Measurements from ENCODE around the gene ENOX2. TPM values are rescaled to one million over a fixed set of nuclear protein-coding genes. Genes with fewer than 3 reads are reported as not detected.

ENOX2 gene
- polyA plus RNA-seq, 2 donors = 2.2 to 5.1 TPM

GRCh38 chrX:130754353-130754752, 148.7 kb downstream of the ENOX2 start:
- 73 to 100% methylated on average over 1 of the region's 1 CpG for WGBS, 2 donors
- no peaks in the 10 kb centered on the region for H3K9me3 ChIP-seq (ENCODE audit: control insufficient read depth in 2 of 2, insufficient read depth in 1 of 2, low read depth in 1 of 2, low read length in 1 of 2)
- no peaks in the 10 kb centered on the region for H3K4me1 ChIP-seq (ENCODE audit: control insufficient read depth in 2 of 2, insufficient read depth in 2 of 2, low read length in 1 of 2)
- no peaks in the 10 kb centered on the region for H3K27me3 ChIP-seq (ENCODE audit: control insufficient read depth in 1 of 2, insufficient read depth in 2 of 2, low read length in 2 of 2)
- no peaks in the 10 kb centered on the region for H3K36me3 ChIP-seq (ENCODE audit: control insufficient read depth in 2 of 2, insufficient read depth in 2 of 2, low read length in 1 of 2)
- no peak overlapping the region for H3K27ac ChIP-seq (ENCODE audit: low read depth in 2 of 2, low read length in 1 of 2)
- no peak overlapping the region for H3K4me3 ChIP-seq (ENCODE audit: low read depth in 1 of 2, low read length in 2 of 2)

GRCh38 chrX:130746709-130747342, 156.2 kb downstream of the ENOX2 start:
- Histone ChIP-seq H3K9me3 (ENCODE audit: control insufficient read depth in 2 of 2, insufficient read depth in 1 of 2, low read depth in 1 of 2, low read length in 1 of 2) (no peaks in the 10 kb centered on the region), H3K27me3 (ENCODE audit: control insufficient read depth in 1 of 2, insufficient read depth in 2 of 2, low read length in 2 of 2) (no peaks in the 10 kb centered on the region)
- 44 to 70% methylated on average over 2 of the region's 2 CpGs for WGBS, 2 donors

GRCh38 chrX:130746077-130746476, 156.9 kb downstream of the ENOX2 start:
- 67 to 81% methylated on average over 3 of the region's 3 CpGs for WGBS, 2 donors
- no peaks in the 10 kb centered on the region for H3K4me1 ChIP-seq (ENCODE audit: control insufficient read depth in 2 of 2, insufficient read depth in 2 of 2, low read length in 1 of 2)
- H3K27me3 ChIP-seq (ENCODE audit: control insufficient read depth in 1 of 2, insufficient read depth in 2 of 2, low read length in 2 of 2) = no peaks in the 10 kb centered on the region
- no peaks in the 10 kb centered on the region for H3K9me3 ChIP-seq (ENCODE audit: control insufficient read depth in 2 of 2, insufficient read depth in 1 of 2, low read depth in 1 of 2, low read length in 1 of 2)
- no peak overlapping the region for H3K27ac ChIP-seq (ENCODE audit: low read depth in 2 of 2, low read length in 1 of 2)
- H3K36me3 ChIP-seq (ENCODE audit: control insufficient read depth in 2 of 2, insufficient read depth in 2 of 2, low read length in 1 of 2) = no peaks in the 10 kb centered on the region
- H3K4me3 ChIP-seq (ENCODE audit: low read depth in 1 of 2, low read length in 2 of 2) = no peak overlapping the region

More at GRCh38 chrX:130746709-130747342, 156.2 kb downstream of the ENOX2 start:
- Histone ChIP-seq H3K4me3 (ENCODE audit: low read depth in 1 of 2, low read length in 2 of 2) (no peak overlapping the region), H3K27ac (ENCODE audit: low read depth in 2 of 2, low read length in 1 of 2) (no peak overlapping the region), H3K4me1 (ENCODE audit: control insufficient read depth in 2 of 2, insufficient read depth in 2 of 2, low read length in 1 of 2) (no peaks in the 10 kb centered on the region), H3K36me3 (ENCODE audit: control insufficient read depth in 2 of 2, insufficient read depth in 2 of 2, low read length in 1 of 2) (no peaks in the 10 kb centered on the region)

GRCh38 chrX:130741584-130741983, 161.4 kb downstream of the ENOX2 start:
- H3K27ac ChIP-seq (ENCODE audit: low read depth in 2 of 2, low read length in 1 of 2) = no peak overlapping the region
- H3K4me1 ChIP-seq (ENCODE audit: control insufficient read depth in 2 of 2, insufficient read depth in 2 of 2, low read length in 1 of 2) = no peaks in the 10 kb centered on the region
- no peak overlapping the region for H3K4me3 ChIP-seq (ENCODE audit: low read depth in 1 of 2, low read length in 2 of 2)
- H3K9me3 ChIP-seq (ENCODE audit: control insufficient read depth in 2 of 2, insufficient read depth in 1 of 2, low read depth in 1 of 2, low read length in 1 of 2) = no peaks in the 10 kb centered on the region
- no peaks in the 10 kb centered on the region for H3K27me3 ChIP-seq (ENCODE audit: control insufficient read depth in 1 of 2, insufficient read depth in 2 of 2, low read length in 2 of 2)
- WGBS, 2 donors = 66 to 80% methylated on average over 4 of the region's 4 CpGs
- H3K36me3 ChIP-seq (ENCODE audit: control insufficient read depth in 2 of 2, insufficient read depth in 2 of 2, low read length in 1 of 2) = no peaks in the 10 kb centered on the region

GRCh38 chrX:130741151-130741550, 161.9 kb downstream of the ENOX2 start:
- 63 to 87% methylated on average over 3 of the region's 3 CpGs for WGBS, 2 donors
- Histone ChIP-seq H3K27me3 (ENCODE audit: control insufficient read depth in 1 of 2, insufficient read depth in 2 of 2, low read length in 2 of 2) (no peaks in the 10 kb centered on the region), H3K27ac (ENCODE audit: low read depth in 2 of 2, low read length in 1 of 2) (no peak overlapping the region), H3K9me3 (ENCODE audit: control insufficient read depth in 2 of 2, insufficient read depth in 1 of 2, low read depth in 1 of 2, low read length in 1 of 2) (no peaks in the 10 kb centered on the region), H3K36me3 (ENCODE audit: control insufficient read depth in 2 of 2, insufficient read depth in 2 of 2, low read length in 1 of 2) (no peaks in the 10 kb centered on the region), H3K4me1 (ENCODE audit: control insufficient read depth in 2 of 2, insufficient read depth in 2 of 2, low read length in 1 of 2) (no peaks in the 10 kb centered on the region), H3K4me3 (ENCODE audit: low read depth in 1 of 2, low read length in 2 of 2) (no peak overlapping the region)

- no peaks in the 10 kb centered on the region for H3K27me3 ChIP-seq (ENCODE audit: control insufficient read depth in 1 of 2, insufficient read depth in 2 of 2, low read length in 2 of 2)
- no peak overlapping the region for H3K4me3 ChIP-seq (ENCODE audit: low read depth in 1 of 2, low read length in 2 of 2)
- WGBS, 2 donors = 82 to 87% methylated on average over 5 of the region's 5 CpGs
- no peaks in the 10 kb centered on the region for H3K4me1 ChIP-seq (ENCODE audit: control insufficient read depth in 2 of 2, insufficient read depth in 2 of 2, low read length in 1 of 2)
- no peaks in the 10 kb centered on the region for H3K9me3 ChIP-seq (ENCODE audit: control insufficient read depth in 2 of 2, insufficient read depth in 1 of 2, low read depth in 1 of 2, low read length in 1 of 2)
- no peak overlapping the region for H3K27ac ChIP-seq (ENCODE audit: low read depth in 2 of 2, low read length in 1 of 2)
- no peaks in the 10 kb centered on the region for H3K36me3 ChIP-seq (ENCODE audit: control insufficient read depth in 2 of 2, insufficient read depth in 2 of 2, low read length in 1 of 2)
Observed at GRCh38 chrX:130738638-130739195, 164.3 kb downstream of the ENOX2 start.

- Histone ChIP-seq H3K4me1 (ENCODE audit: control insufficient read depth in 2 of 2, insufficient read depth in 2 of 2, low read length in 1 of 2) (no peaks in the 10 kb centered on the region), H3K9me3 (ENCODE audit: control insufficient read depth in 2 of 2, insufficient read depth in 1 of 2, low read depth in 1 of 2, low read length in 1 of 2) (no peaks in the 10 kb centered on the region), H3K4me3 (ENCODE audit: low read depth in 1 of 2, low read length in 2 of 2) (no peak overlapping the region), H3K27me3 (ENCODE audit: control insufficient read depth in 1 of 2, insufficient read depth in 2 of 2, low read length in 2 of 2) (no peaks in the 10 kb centered on the region), H3K27ac (ENCODE audit: low read depth in 2 of 2, low read length in 1 of 2) (no peak overlapping the region), H3K36me3 (ENCODE audit: control insufficient read depth in 2 of 2, insufficient read depth in 2 of 2, low read length in 1 of 2) (no peaks in the 10 kb centered on the region)
Observed at GRCh38 chrX:130734713-130735112, 168.3 kb downstream of the ENOX2 start.

- H3K4me1 ChIP-seq (ENCODE audit: control insufficient read depth in 2 of 2, insufficient read depth in 2 of 2, low read length in 1 of 2) = no peaks in the 10 kb centered on the region
- H3K27me3 ChIP-seq (ENCODE audit: control insufficient read depth in 1 of 2, insufficient read depth in 2 of 2, low read length in 2 of 2) = no peaks in the 10 kb centered on the region
- H3K27ac ChIP-seq (ENCODE audit: low read depth in 2 of 2, low read length in 1 of 2) = no peak overlapping the region
- H3K4me3 ChIP-seq (ENCODE audit: low read depth in 1 of 2, low read length in 2 of 2) = no peak overlapping the region
- no peaks in the 10 kb centered on the region for H3K9me3 ChIP-seq (ENCODE audit: control insufficient read depth in 2 of 2, insufficient read depth in 1 of 2, low read depth in 1 of 2, low read length in 1 of 2)
- H3K36me3 ChIP-seq (ENCODE audit: control insufficient read depth in 2 of 2, insufficient read depth in 2 of 2, low read length in 1 of 2) = no peaks in the 10 kb centered on the region
Observed at GRCh38 chrX:130728208-130728607, 174.8 kb downstream of the ENOX2 start.

GRCh38 chrX:130726661-130727060, 176.3 kb downstream of the ENOX2 start:
- Histone ChIP-seq H3K27me3 (ENCODE audit: control insufficient read depth in 1 of 2, insufficient read depth in 2 of 2, low read length in 2 of 2) (no peaks in the 10 kb centered on the region), H3K36me3 (ENCODE audit: control insufficient read depth in 2 of 2, insufficient read depth in 2 of 2, low read length in 1 of 2) (no peaks in the 10 kb centered on the region), H3K27ac (ENCODE audit: low read depth in 2 of 2, low read length in 1 of 2) (no peak overlapping the region), H3K4me3 (ENCODE audit: low read depth in 1 of 2, low read length in 2 of 2) (no peak overlapping the region), H3K4me1 (ENCODE audit: control insufficient read depth in 2 of 2, insufficient read depth in 2 of 2, low read length in 1 of 2) (no peaks in the 10 kb centered on the region), H3K9me3 (ENCODE audit: control insufficient read depth in 2 of 2, insufficient read depth in 1 of 2, low read depth in 1 of 2, low read length in 1 of 2) (no peaks in the 10 kb centered on the region)
- WGBS, 2 donors = 68 to 80% methylated on average over 3 of the region's 3 CpGs

- H3K27me3 ChIP-seq (ENCODE audit: control insufficient read depth in 1 of 2, insufficient read depth in 2 of 2, low read length in 2 of 2) = no peaks in the 10 kb centered on the region
- no peaks in the 10 kb centered on the region for H3K36me3 ChIP-seq (ENCODE audit: control insufficient read depth in 2 of 2, insufficient read depth in 2 of 2, low read length in 1 of 2)
- no peak overlapping the region for H3K27ac ChIP-seq (ENCODE audit: low read depth in 2 of 2, low read length in 1 of 2)
- 75 to 84% methylated on average over 1 of the region's 1 CpG for WGBS, 2 donors
- H3K9me3 ChIP-seq (ENCODE audit: control insufficient read depth in 2 of 2, insufficient read depth in 1 of 2, low read depth in 1 of 2, low read length in 1 of 2) = no peaks in the 10 kb centered on the region
- no peak overlapping the region for H3K4me3 ChIP-seq (ENCODE audit: low read depth in 1 of 2, low read length in 2 of 2)
- no peaks in the 10 kb centered on the region for H3K4me1 ChIP-seq (ENCODE audit: control insufficient read depth in 2 of 2, insufficient read depth in 2 of 2, low read length in 1 of 2)
Observed at GRCh38 chrX:130725519-130725918, 177.5 kb downstream of the ENOX2 start.

Data from esophagus (tissue), 2 donors.